NT2/D1 (cell line): Measurements from ENCODE around the gene ACTN4.
"Not testable (repeated sequence)": the region's sequence is repeated elsewhere in the genome, so short reads cannot be mapped to it uniquely, and the experiment has no call there.

Source experiments
- DNase-seq: peaks from one replicate; pipeline ENCODE4 v3.0.0-alpha.2; 2011; ENCODE audit warnings: low read depth, low spot score
- H3K27me3 ChIP-seq: 2 replicates; pipeline ENCODE4 v1.6.0; 2011; ENCODE audit warnings: mild to moderate bottlenecking; ENCODE audit not compliant: insufficient read length, insufficient read depth
- H3K36me3 ChIP-seq: 2 replicates; pipeline ENCODE4 v1.6.1; 2011; ENCODE audit warnings: mild to moderate bottlenecking, low read length, mixed read lengths; ENCODE audit not compliant: insufficient read depth, insufficient read length
- H3K4me1 ChIP-seq: 2 replicates; pipeline ENCODE4 v1.5.1; 2011; ENCODE audit not compliant: insufficient read depth, insufficient read length
- H3K4me3 ChIP-seq: 2 replicates; pipeline ENCODE4 v1.5.1; 2011; ENCODE audit warnings: low read depth; ENCODE audit not compliant: insufficient read length
- H3K9ac ChIP-seq: 2 replicates; pipeline ENCODE4 v1.6.0; 2011; ENCODE audit warnings: low read depth; ENCODE audit not compliant: insufficient read length
- H3K9me3 ChIP-seq: 2 replicates; pipeline ENCODE4 v1.5.1; 2011; ENCODE audit warnings: mild to moderate bottlenecking, low read length; ENCODE audit not compliant: insufficient read depth
- SUZ12 ChIP-seq: IDR thresholded peaks from 2 replicates; pipeline ENCODE4 v1.6.1; 2011; ENCODE audit not compliant: insufficient read length, insufficient read depth; ENCODE audit errors: extremely low read depth
- YY1 ChIP-seq: IDR thresholded peaks from 2 replicates; pipeline ENCODE4 v1.6.1; 2011; ENCODE audit not compliant: insufficient read length, insufficient read depth
- ZNF274 ChIP-seq: IDR thresholded peaks from 2 replicates; pipeline ENCODE4 v1.6.1; 2011; ENCODE audit warnings: mild to moderate bottlenecking, low read depth, low read length

ACTN4 gene

GRCh38 chr19:38647368-38647965, at the start of gene ACTN4:
Gene ACTN4, plus strand, starts transcription at chr19:38647649. Its CDS starts 97 bp downstream, at chr19:38647746.
- H3K9me3 ChIP-seq = no peaks in the 10 kb centered on the region; the same call in 1 of the 2 replicates
- no peaks in the 10 kb centered on the region for H3K27me3 ChIP-seq
- peaks cover 15% of the 10 kb centered on the region for H3K36me3 ChIP-seq
- TF ChIP-seq ZNF274 (no peak), YY1 (no peak), SUZ12 (no peak)
- peak within 1 kb of the TSS; percentile 91 for H3K4me3 ChIP-seq
- peak within 1 kb of the TSS; percentile 92 for H3K9ac ChIP-seq
- peaks cover 9% of the 10 kb centered on the region for H3K4me1 ChIP-seq
- DNase-seq = peak; percentile 90

GRCh38 chr19:38599722-38600121, 47.7 kb upstream of the ACTN4 start:
- Histone ChIP-seq H3K4me1 (peaks cover 5% of the 10 kb centered on the region), H3K9ac (no peak overlapping the region), H3K4me3 (no peak overlapping the region), H3K36me3 (no peaks in the 10 kb centered on the region), H3K27me3 (no peaks in the 10 kb centered on the region), H3K9me3 (no peaks in the 10 kb centered on the region)
- DNase-seq = no peak
- TF ChIP-seq YY1 (no peak), ZNF274 (no peak), SUZ12 (no peak)

- H3K4me3 ChIP-seq, H3K9ac ChIP-seq, H3K9me3 ChIP-seq, H3K27me3 ChIP-seq, H3K36me3 ChIP-seq, DNase-seq, H3K4me1 ChIP-seq: not testable (repeated sequence)
Measured at GRCh38 chr19:38602856-38603255, 44.6 kb upstream of the ACTN4 start.

GRCh38 chr19:38606131-38606530, 41.3 kb upstream of the ACTN4 start:
- no peak for DNase-seq
- Histone ChIP-seq H3K9ac (no peak overlapping the region), H3K36me3 (no peaks in the 10 kb centered on the region), H3K4me1 (peaks cover 5% of the 10 kb centered on the region), H3K4me3 (no peak overlapping the region), H3K9me3 (no peaks in the 10 kb centered on the region), H3K27me3 (no peaks in the 10 kb centered on the region)
- TF ChIP-seq ZNF274 (no peak), SUZ12 (no peak), YY1 (no peak)

- Histone ChIP-seq H3K27me3 (no peaks in the 10 kb centered on the region), H3K4me1 (peaks cover 9% of the 10 kb centered on the region), H3K9ac (no peak overlapping the region), H3K9me3 (no peaks in the 10 kb centered on the region), H3K36me3 (no peaks in the 10 kb centered on the region), H3K4me3 (no peak overlapping the region)
- DNase-seq = no peak
- TF ChIP-seq ZNF274 (no peak), SUZ12 (no peak), YY1 (no peak)
Measured at GRCh38 chr19:38614289-38614688, 33.2 kb upstream of the ACTN4 start.

GRCh38 chr19:38615007-38615581, 32.4 kb upstream of the ACTN4 start:
- Histone ChIP-seq H3K27me3 (no peaks in the 10 kb centered on the region), H3K4me3 (no peak overlapping the region), H3K9ac (no peak overlapping the region), H3K9me3 (no peaks in the 10 kb centered on the region), H3K36me3 (peaks cover 5% of the 10 kb centered on the region), H3K4me1 (peaks cover 12% of the 10 kb centered on the region)
- no peak for TF ChIP-seq ZNF274
- TF ChIP-seq YY1 = no peak
- TF ChIP-seq SUZ12 = no peak
- no peak for DNase-seq

GRCh38 chr19:38616265-38616664, 31.2 kb upstream of the ACTN4 start:
- H3K9ac ChIP-seq = no peak overlapping the region
- H3K4me3 ChIP-seq = no peak overlapping the region
- no peaks in the 10 kb centered on the region for H3K27me3 ChIP-seq
- H3K4me1 ChIP-seq = peaks cover 14% of the 10 kb centered on the region
- TF ChIP-seq ZNF274 (no peak), YY1 (no peak), SUZ12 (no peak)
- DNase-seq = no peak
- H3K9me3 ChIP-seq = no peaks in the 10 kb centered on the region
- peaks cover 17% of the 10 kb centered on the region for H3K36me3 ChIP-seq
